H9 (cell line): ENCODE results near the gene CA12. TPM values are rescaled to one million over a fixed set of nuclear protein-coding genes. Genes with fewer than 3 reads are reported as not detected.
A peak's percentile ranks its signal among the peaks of the same experiment; 100 is the strongest.

Experiments
- DNase-seq: peaks from one replicate; pipeline ENCODE4 v3.0.0-alpha.2; 2017
- H2AFZ ChIP-seq: one replicate; pipeline ENCODE4 v1.6.1; 2013; ENCODE audit warnings: mild to moderate bottlenecking, low read length, control low read depth, moderate library complexity
- H2AK5ac ChIP-seq: 2 replicates; pipeline ENCODE4 v1.6.1; 2013; ENCODE audit warnings: low read length, control low read depth, mixed read lengths; ENCODE audit not compliant: insufficient read length
- H2BK120ac ChIP-seq: one replicate; pipeline ENCODE4 v1.6.1; 2013; ENCODE audit warnings: low read depth, mild to moderate bottlenecking, low read length, control low read depth, inconsistent platforms; ENCODE audit not compliant: poor library complexity, severe bottlenecking
- H2BK12ac ChIP-seq: 2 replicates; pipeline ENCODE4 v1.6.1; 2013; ENCODE audit warnings: low read length, control low read depth, mixed read lengths, low read depth; ENCODE audit not compliant: insufficient read length
- H2BK15ac ChIP-seq: 2 replicates; pipeline ENCODE4 v1.6.1; 2013; ENCODE audit warnings: low read depth, low read length, control low read depth
- H2BK20ac ChIP-seq: one replicate; pipeline ENCODE4 v1.6.1; 2013; ENCODE audit warnings: low read depth, mild to moderate bottlenecking, low read length, control low read depth, inconsistent platforms; ENCODE audit not compliant: poor library complexity, severe bottlenecking
- H2BK5ac ChIP-seq: 2 replicates; pipeline ENCODE4 v1.6.1; 2013; ENCODE audit warnings: low read length, control low read depth, mixed read lengths; ENCODE audit not compliant: insufficient read length
- H3K14ac ChIP-seq: 2 replicates; pipeline ENCODE4 v1.6.1; 2013; ENCODE audit warnings: low read length, control low read depth; ENCODE audit not compliant: insufficient read depth
- H3K18ac ChIP-seq: 2 replicates; pipeline ENCODE4 v1.6.1; 2013; ENCODE audit warnings: low read depth, mild to moderate bottlenecking, mixed read lengths, low read length, control low read depth; ENCODE audit not compliant: insufficient read length
- H3K23ac ChIP-seq: 2 replicates; pipeline ENCODE4 v1.6.1; 2013; ENCODE audit warnings: low read length, control low read depth, mixed read lengths, low read depth; ENCODE audit not compliant: insufficient read length
- H3K23me2 ChIP-seq: 2 replicates; pipeline ENCODE4 v1.6.1; 2013; ENCODE audit warnings: low read depth, mild to moderate bottlenecking, mixed read lengths, low read length, control low read depth; ENCODE audit not compliant: insufficient read length, poor library complexity, severe bottlenecking
- H3K27ac ChIP-seq: 2 replicates; pipeline ENCODE4 v1.5.1; 2013; ENCODE audit warnings: low read length, control low read depth, mixed read lengths, low read depth; ENCODE audit not compliant: insufficient read length
- H3K27me3 ChIP-seq: 2 replicates; pipeline ENCODE4 v1.6.1; 2013; ENCODE audit warnings: low read length, control low read depth, inconsistent platforms; ENCODE audit not compliant: insufficient read depth
- H3K4ac ChIP-seq: 2 replicates; pipeline ENCODE4 v1.6.1; 2013; ENCODE audit warnings: low read depth, mild to moderate bottlenecking, control low read depth, inconsistent platforms, low read length, moderate library complexity
- H3K4me1 ChIP-seq: 2 replicates; pipeline ENCODE4 v1.6.1; 2013; ENCODE audit warnings: low read length, control low read depth, inconsistent platforms; ENCODE audit not compliant: insufficient read depth
- H3K4me2 ChIP-seq: 2 replicates; pipeline ENCODE4 v1.6.1; 2013; ENCODE audit warnings: low read length, control low read depth, mixed read lengths; ENCODE audit not compliant: insufficient read length, insufficient read depth
- H3K56ac ChIP-seq: 2 replicates; pipeline ENCODE4 v1.6.1; 2013; ENCODE audit warnings: low read depth, mild to moderate bottlenecking, mixed read lengths, low read length, control low read depth; ENCODE audit not compliant: insufficient read length
- H3K79me1 ChIP-seq: 2 replicates; pipeline ENCODE4 v1.6.1; 2013; ENCODE audit warnings: low read depth, mild to moderate bottlenecking, moderate library complexity, low read length, control low read depth, inconsistent platforms; ENCODE audit not compliant: insufficient read depth, poor library complexity, severe bottlenecking
- H3K79me2 ChIP-seq: 2 replicates; pipeline ENCODE4 v1.6.1; 2013; ENCODE audit warnings: low read length, control low read depth, inconsistent platforms; ENCODE audit not compliant: insufficient read depth
- H3K9ac ChIP-seq: 2 replicates; pipeline ENCODE4 v1.6.1; 2013; ENCODE audit warnings: low read length, control low read depth, mixed read lengths; ENCODE audit not compliant: insufficient read length; ENCODE audit errors: extremely low read depth
- H3K9me3 ChIP-seq: one replicate; pipeline ENCODE4 v1.6.1; 2013; ENCODE audit warnings: low read depth, low read length, inconsistent platforms; ENCODE audit not compliant: control insufficient read depth
- H3T11ph ChIP-seq: one replicate; pipeline ENCODE4 v1.6.1; 2013; ENCODE audit warnings: mild to moderate bottlenecking, low read length, control low read depth, inconsistent platforms
- H4K20me1 ChIP-seq: one replicate; pipeline ENCODE4 v1.6.1; 2013; ENCODE audit not compliant: control insufficient read depth, insufficient read length, insufficient read depth
- H4K5ac ChIP-seq: 2 replicates; pipeline ENCODE4 v1.6.1; 2013; ENCODE audit warnings: low read depth, mild to moderate bottlenecking, mixed read lengths, low read length, control low read depth; ENCODE audit not compliant: insufficient read length
- H4K8ac ChIP-seq: replicated peaks from 2 replicates; pipeline ENCODE4 v1.6.1; 2013; ENCODE audit warnings: low read length, control low read depth, mixed read lengths, low read depth; ENCODE audit not compliant: insufficient read length
- H4K91ac ChIP-seq: 2 replicates; pipeline ENCODE4 v1.6.1; 2013; ENCODE audit warnings: low read depth, mild to moderate bottlenecking, moderate library complexity, mixed read lengths, low read length, control low read depth; ENCODE audit not compliant: insufficient read length
- H3K27ac Mint-ChIP-seq, 3 experiments: 2 replicates in 2 of 3; 3 replicates in 1 of 3; pipeline ENCODE4 v1.8.0; 2020 to 2021; ENCODE audit warnings: mixed read lengths in 3 of 3, mild to moderate bottlenecking in 1 of 3, moderate library complexity in 1 of 3
- H3K27me3 Mint-ChIP-seq: 2 replicates; pipeline ENCODE4 v1.8.0; 2021; ENCODE audit warnings: low read depth, mild to moderate bottlenecking, moderate library complexity, mixed read lengths
- H3K36me3 Mint-ChIP-seq, 3 experiments: 2 replicates in 2 of 3; 3 replicates in 1 of 3; pipeline ENCODE4 v1.8.0; 2020 to 2021; ENCODE audit warnings: low read depth in 3 of 3, mixed read lengths in 3 of 3; ENCODE audit not compliant: insufficient read depth in 1 of 3
- H3K4me1 Mint-ChIP-seq, 2 experiments: 2 replicates each; pipeline ENCODE4 v1.8.0; 2020; ENCODE audit warnings: mixed read lengths in 2 of 2
- H3K4me3 Mint-ChIP-seq, 2 experiments: 2 replicates in 1 of 2; 3 replicates in 1 of 2; pipeline ENCODE4 v1.8.0; 2020 to 2021; ENCODE audit warnings: mild to moderate bottlenecking in 2 of 2, mixed read lengths in 2 of 2, moderate library complexity in 1 of 2
- H3K9me3 Mint-ChIP-seq, 2 experiments: 2 replicates in 1 of 2; 3 replicates in 1 of 2; pipeline ENCODE4 v1.8.0; 2020; ENCODE audit warnings: mild to moderate bottlenecking in 2 of 2, mixed read lengths in 2 of 2, moderate library complexity in 1 of 2
- WGBS: extraction: QIAGEN DNeasy Blood & Tissue Kit; methylation state at CpG from one replicate; pipeline ENCODE4 v1.1.7; 2013; ENCODE audit warnings: missing lambda C conversion rate, low lambda C conversion rate, mixed read lengths; ENCODE audit not compliant: insufficient read length; ENCODE audit errors: extremely low coverage; 5-methylcytosine and 5-hydroxymethylcytosine counted together
- total RNA-seq: library from RNA; stranded (reverse); gene quantifications from 2 replicates; pipeline ENCODE4 v1.2.1, GENCODE V29; 2021
- TF ChIP-seq, protein P1 (sequence below): fragments of 200-600 bp; sonication (generic); conservative IDR thresholded peaks from 3 replicates; pipeline ENCODE4 v1.8.0; 2021; ENCODE audit warnings: antibody characterized with exemption, mild to moderate bottlenecking

Gene CA12
- total RNA-seq, 1 experiment from 2014 or later, result 0.68 TPM

- Histone ChIP-seq H3K9me3 (no peaks in the 10 kb centered on the region), H3K14ac (no peak overlapping the region), H4K5ac (no peak overlapping the region), H2BK120ac (no peak overlapping the region), H2BK20ac (no peak overlapping the region), H3K23ac (no peak overlapping the region), H2BK12ac (no peak overlapping the region), H3K79me2 (no peaks in the 10 kb centered on the region), H2BK15ac (no peak overlapping the region), H3K4me1 (no peaks in the 10 kb centered on the region; the same call in 1 of the 2 replicates), H4K20me1 (no peaks in the 10 kb centered on the region), H2AFZ (no peak overlapping the region), H3K79me1 (no peaks in the 10 kb centered on the region), H3K4me2 (peak overlapping the region; percentile 74), H3K18ac (no peak overlapping the region), H3K27ac (no peak overlapping the region), H3T11ph (no peak overlapping the region), H4K8ac (no peak overlapping the region), H3K9ac (no peak overlapping the region), H2BK5ac (no peak overlapping the region), H3K27me3 (peaks cover 9% of the 10 kb centered on the region; the same call in 1 of the 2 replicates), H3K4ac (no peak overlapping the region), H2AK5ac (no peak overlapping the region), H3K56ac (no peak overlapping the region), H4K91ac (no peak overlapping the region), H3K23me2 (peaks cover 11% of the 10 kb centered on the region)
- TF ChIP-seq, protein P1, sequence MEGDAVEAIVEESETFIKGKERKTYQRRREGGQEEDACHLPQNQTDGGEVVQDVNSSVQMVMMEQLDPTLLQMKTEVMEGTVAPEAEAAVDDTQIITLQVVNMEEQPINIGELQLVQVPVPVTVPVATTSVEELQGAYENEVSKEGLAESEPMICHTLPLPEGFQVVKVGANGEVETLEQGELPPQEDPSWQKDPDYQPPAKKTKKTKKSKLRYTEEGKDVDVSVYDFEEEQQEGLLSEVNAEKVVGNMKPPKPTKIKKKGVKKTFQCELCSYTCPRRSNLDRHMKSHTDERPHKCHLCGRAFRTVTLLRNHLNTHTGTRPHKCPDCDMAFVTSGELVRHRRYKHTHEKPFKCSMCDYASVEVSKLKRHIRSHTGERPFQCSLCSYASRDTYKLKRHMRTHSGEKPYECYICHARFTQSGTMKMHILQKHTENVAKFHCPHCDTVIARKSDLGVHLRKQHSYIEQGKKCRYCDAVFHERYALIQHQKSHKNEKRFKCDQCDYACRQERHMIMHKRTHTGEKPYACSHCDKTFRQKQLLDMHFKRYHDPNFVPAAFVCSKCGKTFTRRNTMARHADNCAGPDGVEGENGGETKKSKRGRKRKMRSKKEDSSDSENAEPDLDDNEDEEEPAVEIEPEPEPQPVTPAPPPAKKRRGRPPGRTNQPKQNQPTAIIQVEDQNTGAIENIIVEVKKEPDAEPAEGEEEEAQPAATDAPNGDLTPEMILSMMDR, result no peak
- Mint-ChIP-seq H3K27me3 (peaks cover 75% of the 10 kb centered on the region), H3K36me3 (no peaks in the 10 kb centered on the region; a peak in 1 of 7 replicates), H3K9me3 (no peaks in the 10 kb centered on the region), H3K4me3 (peak overlapping the region; percentile 69 to 83), H3K27ac (no peak overlapping the region), H3K4me1 (peaks cover 33 to 42% of the 10 kb centered on the region in 2 experiments)
- DNase-seq, result no peak
- WGBS, result no CpG with 5 or more reads among the region's 14 CpGs
These were observed 801 bp downstream of the CA12 start for GRCh38 chr15:63380808-63381282.
